B cell (primary cell): Measurements from ENCODE around the gene GLUD1. TPM values are rescaled to one million over a fixed set of nuclear protein-coding genes. Genes with fewer than 3 reads are reported as not detected.
"Not testable (repeated sequence)": the region's sequence is repeated elsewhere in the genome, so short reads cannot be mapped to it uniquely, and the experiment has no call there.

ENCODE experiments used
- ATAC-seq: fragments of 200-7000 bp; cut with Tn5 transposase; one replicate; pipeline ENCODE4 v1.10.0; 2021; ENCODE audit warnings: low read depth, mild to moderate bottlenecking, moderate number of reproducible peaks, moderate library complexity
- CTCF ChIA-PET: fragments of 350-600 bp; sonication (Branson Sonifier 250); formaldehyde crosslinking; loops from one replicate; lab custom pipeline; 2021; ENCODE audit warnings: antibody characterized with exemption, inconsistent platforms; lab: Charles Lee
- POLR2A ChIA-PET: fragments of 350-600 bp; sonication (Branson Sonifier 250); formaldehyde crosslinking; loops from one replicate; lab custom pipeline; 2021; ENCODE audit warnings: antibody characterized with exemption; lab: Charles Lee
- DNase-seq: peaks from one replicate; pipeline ENCODE4 v3.0.0; 2013
- H2AFZ ChIP-seq: 2 replicates; pipeline ENCODE4 v1.6.1; 2012; ENCODE audit warnings: mild to moderate bottlenecking, low read depth, low read length; ENCODE audit not compliant: insufficient read depth, poor library complexity, severe bottlenecking
- H3K27ac ChIP-seq, 2 donors: 1 replicate in 1 of 2; 2 replicates in 1 of 2; pipeline ENCODE4 v1.5.1; 2012 to 2013; ENCODE audit warnings: low read length in 2 of 2, mild to moderate bottlenecking in 2 of 2, moderate library complexity in 1 of 2
- H3K27me3 ChIP-seq, 4 experiments: fragments of 200-600 bp in 1 of 4; sonication (generic) in 1 of 4; replicated peaks in 1 of 4; 1 replicate in 2 of 4; 2 replicates in 2 of 4; pipeline versions ENCODE4 v1.6.1 to v1.7.0; 2013 to 2016; ENCODE audit warnings: low read length in 3 of 4, mild to moderate bottlenecking in 2 of 4, mixed read lengths in 1 of 4, moderate library complexity in 1 of 4; ENCODE audit not compliant: insufficient read depth in 4 of 4, control insufficient read depth in 3 of 4; ENCODE audit errors: control extremely low read depth in 1 of 4
- H3K36me3 ChIP-seq, 2 experiments: replicated peaks in 1 of 2; 1 replicate in 1 of 2; 2 replicates in 1 of 2; pipeline versions ENCODE4 v1.6.1 to v1.7.1; 2013; ENCODE audit warnings: low read length in 1 of 2; ENCODE audit not compliant: insufficient read depth in 2 of 2, control insufficient read depth in 1 of 2; ENCODE audit errors: control extremely low read depth in 1 of 2, extremely low read depth in 1 of 2
- H3K4me1 ChIP-seq, 2 donors: fragments of 200-600 bp in 1 of 2; sonication (generic) in 1 of 2; 1 replicate in 1 of 2; 2 replicates in 1 of 2; pipeline versions ENCODE4 v1.5.1 to v1.6.1; 2013 to 2017; ENCODE audit warnings: low read length in 2 of 2; ENCODE audit not compliant: control insufficient read depth in 2 of 2, insufficient read depth in 2 of 2
- H3K4me2 ChIP-seq: replicated peaks from 2 replicates; pipeline ENCODE3; 2012; ENCODE audit warnings: mild to moderate bottlenecking, low read depth, low read length; ENCODE audit not compliant: poor library complexity, severe bottlenecking
- H3K4me3 ChIP-seq, 5 experiments: fragments of 200-600 bp in 1 of 5; sonication (generic) in 1 of 5; 1 replicate in 3 of 5; 2 replicates in 2 of 5; pipeline versions ENCODE4 v1.5.1 to v1.7.0; 2011 to 2016; ENCODE audit warnings: low read length in 4 of 5, mild to moderate bottlenecking in 4 of 5, low read depth in 2 of 5, control low read depth in 1 of 5, moderate library complexity in 1 of 5; ENCODE audit not compliant: insufficient read depth in 1 of 5; ENCODE audit errors: control extremely low read depth in 1 of 5, extremely low read depth in 1 of 5
- H3K79me2 ChIP-seq: fragments of 200-600 bp; sonication (generic); one replicate; pipeline ENCODE4 v1.6.0; 2016; ENCODE audit warnings: low read length; ENCODE audit not compliant: control insufficient read depth, insufficient read depth
- H3K9ac ChIP-seq: fragments of 200-600 bp; sonication (generic); 2 replicates; pipeline ENCODE4 v1.6.1; 2017; ENCODE audit warnings: mild to moderate bottlenecking, low read length, moderate library complexity
- H3K9me3 ChIP-seq, 3 donors: one replicate each; pipeline versions ENCODE4 v1.6.1 to v1.7.1; 2013; ENCODE audit warnings: low read length in 2 of 3; ENCODE audit not compliant: control insufficient read depth in 2 of 3, insufficient read depth in 1 of 3; ENCODE audit errors: control extremely low read depth in 1 of 3
- H4K20me1 ChIP-seq: 2 replicates; pipeline ENCODE4 v1.6.0; 2012; ENCODE audit warnings: mild to moderate bottlenecking, low read length; ENCODE audit not compliant: insufficient read depth, control insufficient read depth, poor library complexity, severe bottlenecking
- H3K27ac Mint-ChIP-seq: one replicate; pipeline ENCODE4 v1.8.0; 2021; ENCODE audit warnings: mixed read lengths
- H3K27me3 Mint-ChIP-seq: one replicate; pipeline ENCODE4 v1.8.0; 2021; ENCODE audit warnings: mixed read lengths
- H3K4me1 Mint-ChIP-seq: one replicate; pipeline ENCODE4 v1.8.0; 2021; ENCODE audit warnings: mixed read lengths
- H3K4me3 Mint-ChIP-seq: one replicate; pipeline ENCODE4 v1.8.0; 2021; ENCODE audit warnings: mixed read lengths
- H3K9me3 Mint-ChIP-seq: one replicate; pipeline ENCODE4 v1.8.0; 2022; ENCODE audit warnings: mixed read lengths; ENCODE audit not compliant: insufficient read depth
- WGBS: methylation state at CpG from one replicate; pipeline ENCODE4 v1.1.5; 2013; ENCODE audit warnings: missing lambda C conversion rate; ENCODE audit not compliant: insufficient coverage; 5-methylcytosine and 5-hydroxymethylcytosine counted together
- intact Hi-C: fragments of 100-400 bp; cut with micrococcal nuclease; formaldehyde crosslinking; loops from one replicate; pipeline ENCODE4 v1.10.0; 2022
- polyA plus RNA-seq: library from polyadenylated mRNA; depleted of rRNA; stranded (reverse); fragments of >200 nt; gene quantifications from 2 replicates; pipeline ENCODE4 v1.2.3, GENCODE V29; 2012
- total RNA-seq, 2 donors: library from RNA; stranded (reverse); fragments of 120-200 nt in 1 of 2; gene quantifications; 1 replicate in 1 of 2; 2 replicates in 1 of 2; pipeline versions ENCODE4 v1.2.3 to v1.2.4, GENCODE V29; 2013 to 2022

Gene GLUD1
- total and polyA plus RNA-seq, 2 donors (not counting 1 experiment from before 2014, with no cell fraction given) = 29.6 to 71.5 TPM

DNA sequence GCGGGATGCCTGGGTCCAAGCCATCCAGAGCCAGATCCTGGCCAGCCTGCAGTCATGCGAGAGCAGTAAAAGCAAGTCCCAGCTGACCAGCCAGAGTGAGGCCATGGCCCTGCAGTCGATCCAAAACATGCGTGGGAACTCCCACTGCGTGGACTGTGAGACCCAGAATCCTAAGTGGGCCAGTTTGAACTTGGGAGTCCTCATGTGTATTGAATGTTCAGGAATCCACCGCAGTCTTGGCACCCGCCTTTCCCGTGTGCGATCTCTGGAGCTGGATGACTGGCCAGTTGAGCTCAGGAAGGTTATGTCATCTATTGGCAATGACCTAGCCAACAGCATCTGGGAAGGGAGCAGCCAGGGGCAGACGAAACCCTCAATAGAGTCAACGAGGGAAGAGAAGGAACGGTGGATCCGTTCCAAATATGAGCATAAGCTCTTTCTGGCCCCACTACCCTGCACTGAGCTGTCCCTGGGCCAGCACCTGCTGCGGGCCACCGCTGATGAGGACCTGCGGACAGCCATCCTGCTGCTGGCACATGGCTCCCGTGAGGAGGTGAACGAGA, 85.4 kb downstream of the GLUD1 start:
- intact Hi-C loops, H3K4me1 Mint-ChIP-seq, H3K4me1 ChIP-seq, H3K79me2 ChIP-seq, H4K20me1 ChIP-seq, H3K9me3 Mint-ChIP-seq, H3K27ac ChIP-seq, H3K27me3 ChIP-seq, H3K9me3 ChIP-seq, H3K4me2 ChIP-seq, H3K4me3 ChIP-seq, H2AFZ ChIP-seq, H3K27ac Mint-ChIP-seq, H3K36me3 ChIP-seq, H3K4me3 Mint-ChIP-seq, DNase-seq, H3K27me3 Mint-ChIP-seq, H3K9ac ChIP-seq, POLR2A ChIA-PET, ATAC-seq, CTCF ChIA-PET: not testable (repeated sequence)
- 92% methylated on average over 4 of the region's 18 CpGs for WGBS

GRCh38 chr10:87008303-87008702, 86.3 kb downstream of the GLUD1 start:
- H3K27me3 Mint-ChIP-seq, H3K4me3 ChIP-seq, H3K27me3 ChIP-seq, H3K27ac ChIP-seq, H3K9ac ChIP-seq, H3K36me3 ChIP-seq, H3K9me3 Mint-ChIP-seq, ATAC-seq, H4K20me1 ChIP-seq, H3K9me3 ChIP-seq, H3K4me1 ChIP-seq, CTCF ChIA-PET, DNase-seq, H3K27ac Mint-ChIP-seq, intact Hi-C loops, H3K4me2 ChIP-seq, H3K79me2 ChIP-seq, H2AFZ ChIP-seq, POLR2A ChIA-PET, H3K4me1 Mint-ChIP-seq, H3K4me3 Mint-ChIP-seq: not testable (repeated sequence)
- 83% methylated on average over 1 of the region's 7 CpGs for WGBS

- H3K9me3 Mint-ChIP-seq, CTCF ChIA-PET, H3K4me3 ChIP-seq, ATAC-seq, H3K27ac Mint-ChIP-seq, H3K4me1 Mint-ChIP-seq, H4K20me1 ChIP-seq, H3K79me2 ChIP-seq, H3K9me3 ChIP-seq, H3K9ac ChIP-seq, H3K4me2 ChIP-seq, DNase-seq, intact Hi-C loops, H3K27me3 ChIP-seq, H3K27me3 Mint-ChIP-seq, H2AFZ ChIP-seq, H3K36me3 ChIP-seq, H3K27ac ChIP-seq, H3K4me3 Mint-ChIP-seq, POLR2A ChIA-PET, H3K4me1 ChIP-seq: not testable (repeated sequence)
- WGBS = no CpG with 5 or more reads among the region's 6 CpGs
Observed at GRCh38 chr10:87007674-87008073, 87.0 kb downstream of the GLUD1 start.

DNA sequence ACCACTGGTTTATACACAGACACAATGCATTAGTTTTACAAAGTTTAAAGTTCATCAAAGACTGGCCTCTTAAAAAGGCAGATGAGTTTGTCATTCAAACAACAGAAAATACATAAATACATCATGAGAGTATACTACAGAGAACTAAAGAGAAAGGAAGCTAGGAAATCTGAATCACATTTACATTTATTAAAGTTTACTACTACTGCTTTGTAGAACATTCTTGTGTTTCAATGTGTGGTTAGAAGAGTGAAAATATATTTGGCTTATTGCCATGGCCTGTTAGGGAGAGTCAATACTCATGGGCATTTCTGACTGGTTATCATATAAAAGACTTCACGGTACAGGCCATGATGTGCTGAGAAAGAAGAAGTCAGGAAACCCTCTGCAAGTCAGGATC, 87.5 kb downstream of the GLUD1 start:
- H3K4me3 Mint-ChIP-seq, H2AFZ ChIP-seq, ATAC-seq, H3K4me1 Mint-ChIP-seq, H4K20me1 ChIP-seq, H3K79me2 ChIP-seq, H3K9me3 Mint-ChIP-seq, H3K27me3 ChIP-seq, H3K27ac Mint-ChIP-seq, intact Hi-C loops, CTCF ChIA-PET, H3K9me3 ChIP-seq, H3K4me3 ChIP-seq, H3K9ac ChIP-seq, H3K27me3 Mint-ChIP-seq, H3K4me2 ChIP-seq, DNase-seq, H3K27ac ChIP-seq, H3K4me1 ChIP-seq, H3K36me3 ChIP-seq, POLR2A ChIA-PET: not testable (repeated sequence)
- no CpG with 5 or more reads among the region's 1 CpG for WGBS
